Central memory CD8-positive, alpha-beta T cell (primary cell): ENCODE data around the gene GOPC.

Experiments used
- ATAC-seq: fragments of 150-1000 bp; cut with Tn5 transposase; replicated peaks from 2 replicates; pipeline ENCODE4 v1.10.0; 2022; ENCODE audit warnings: mild to moderate bottlenecking, moderate FRiP score, moderate number of reproducible peaks; ENCODE audit not compliant: poor library complexity, severe bottlenecking; ENCODE audit errors: extremely low read depth
- DNase-seq, 2 donors: peaks; one replicate each; pipeline ENCODE4 v3.0.0; 2021; ENCODE audit warnings: low spot score in 2 of 2
- H3K27ac Mint-ChIP-seq: one replicate; pipeline ENCODE4 v1.8.0; 2022; ENCODE audit warnings: low read depth, mild to moderate bottlenecking, moderate library complexity, mixed read lengths
- H3K27me3 Mint-ChIP-seq: one replicate; pipeline ENCODE4 v1.8.0; 2022; ENCODE audit warnings: mixed read lengths
- H3K36me3 Mint-ChIP-seq: one replicate; pipeline ENCODE4 v1.8.0; 2022; ENCODE audit warnings: mild to moderate bottlenecking, moderate library complexity, mixed read lengths; ENCODE audit not compliant: insufficient read depth
- H3K4me1 Mint-ChIP-seq: one replicate; pipeline ENCODE4 v1.8.0; 2022; ENCODE audit warnings: mixed read lengths
- H3K4me3 Mint-ChIP-seq: one replicate; pipeline ENCODE4 v1.8.0; 2022; ENCODE audit warnings: mild to moderate bottlenecking, moderate library complexity, mixed read lengths
- H3K9me3 Mint-ChIP-seq: one replicate; pipeline ENCODE4 v1.8.0; 2022; ENCODE audit warnings: mixed read lengths

GOPC gene

DNA sequence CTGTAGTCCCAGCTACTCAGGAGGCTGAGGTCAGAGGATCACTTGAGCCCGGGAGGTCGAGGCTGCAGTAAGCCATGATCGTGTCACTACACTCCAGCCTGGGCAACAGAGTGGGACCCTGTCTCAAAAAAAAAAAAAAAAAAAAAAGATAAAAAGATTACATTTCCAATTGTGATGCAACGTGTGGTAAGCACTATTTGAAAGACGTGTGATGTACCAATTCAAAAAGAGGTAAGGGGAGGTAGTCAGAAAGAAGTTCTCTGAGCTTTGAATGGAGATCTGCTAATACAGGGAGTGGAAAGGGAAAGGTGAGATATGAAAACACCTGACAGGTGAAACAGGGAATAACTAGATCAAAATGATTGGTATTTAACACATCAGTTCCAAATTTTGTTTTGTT is 11.9 kb downstream of the GOPC start:
- no peak overlapping the region for H3K4me3 Mint-ChIP-seq
- no peak for DNase-seq
- H3K27me3 Mint-ChIP-seq: no peaks in the 10 kb centered on the region
- H3K27ac Mint-ChIP-seq: no peak overlapping the region
- no peak for ATAC-seq
- no peaks in the 10 kb centered on the region for H3K9me3 Mint-ChIP-seq
- H3K36me3 Mint-ChIP-seq: peaks cover 12% of the 10 kb centered on the region
- H3K4me1 Mint-ChIP-seq: peaks cover 18% of the 10 kb centered on the region

- Mint-ChIP-seq H3K4me3 (no peak overlapping the region), H3K36me3 (peaks cover 12% of the 10 kb centered on the region), H3K27me3 (no peaks in the 10 kb centered on the region), H3K4me1 (peaks cover 45% of the 10 kb centered on the region), H3K9me3 (no peaks in the 10 kb centered on the region), H3K27ac (peak overlapping the region; percentile 36)
- DNase-seq (no peak), ATAC-seq (no peak)
Observed at GRCh38 chr6:117585647-117586046, 16.7 kb downstream of the GOPC start.

GRCh38 chr6:117574198-117574597 is 28.1 kb downstream of the GOPC start:
- Mint-ChIP-seq H3K4me1 (peaks cover 9% of the 10 kb centered on the region), H3K9me3 (no peaks in the 10 kb centered on the region), H3K27me3 (no peaks in the 10 kb centered on the region), H3K36me3 (peaks cover 25% of the 10 kb centered on the region), H3K4me3 (no peak overlapping the region), H3K27ac (no peak overlapping the region)
- no peak for ATAC-seq
- no peak for DNase-seq

- Mint-ChIP-seq H3K4me3 (no peak overlapping the region), H3K9me3 (no peaks in the 10 kb centered on the region), H3K36me3 (peaks cover 30% of the 10 kb centered on the region), H3K27ac (peak overlapping the region; percentile 63), H3K27me3 (no peaks in the 10 kb centered on the region), H3K4me1 (peaks cover 9% of the 10 kb centered on the region)
- no peak for DNase-seq
- ATAC-seq: no peak
Observed at GRCh38 chr6:117573006-117573680, 29.2 kb downstream of the GOPC start.

- ATAC-seq (no peak), DNase-seq (no peak)
- Mint-ChIP-seq H3K27ac (no peak overlapping the region), H3K27me3 (no peaks in the 10 kb centered on the region), H3K36me3 (peaks cover 35% of the 10 kb centered on the region), H3K4me1 (peaks cover 9% of the 10 kb centered on the region), H3K4me3 (no peak overlapping the region), H3K9me3 (no peaks in the 10 kb centered on the region)
Observed at GRCh38 chr6:117568831-117569410, 33.4 kb downstream of the GOPC start.

DNA sequence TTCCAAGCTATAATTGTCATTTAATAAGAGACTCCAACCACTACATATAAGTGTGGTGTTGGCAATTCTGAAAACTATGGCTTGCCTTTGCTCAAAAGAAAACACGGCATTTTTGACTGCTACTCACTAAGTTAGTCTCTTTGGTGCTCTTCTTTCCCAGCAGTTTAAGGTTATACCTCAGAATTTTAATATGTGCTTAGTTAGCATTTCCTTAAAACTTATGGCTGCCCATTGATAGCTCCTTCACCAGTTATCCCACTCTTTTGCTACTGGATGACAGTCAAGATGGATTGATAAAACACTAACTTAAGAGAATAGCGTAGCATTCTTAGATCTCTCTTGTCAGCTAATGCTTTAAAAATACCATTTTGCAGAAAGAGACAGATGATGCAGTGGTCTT is 34.1 kb downstream of the GOPC start:
- H3K27me3 Mint-ChIP-seq: no peaks in the 10 kb centered on the region
- no peak overlapping the region for H3K27ac Mint-ChIP-seq
- no peaks in the 10 kb centered on the region for H3K9me3 Mint-ChIP-seq
- peaks cover 34% of the 10 kb centered on the region for H3K36me3 Mint-ChIP-seq
- DNase-seq: no peak
- H3K4me3 Mint-ChIP-seq: no peak overlapping the region
- ATAC-seq: no peak
- peaks cover 9% of the 10 kb centered on the region for H3K4me1 Mint-ChIP-seq

GRCh38 chr6:117564681-117565080 is 37.6 kb downstream of the GOPC start:
- Mint-ChIP-seq H3K4me1 (no peaks in the 10 kb centered on the region), H3K4me3 (no peak overlapping the region), H3K27ac (no peak overlapping the region), H3K9me3 (no peaks in the 10 kb centered on the region), H3K36me3 (peaks cover 24% of the 10 kb centered on the region), H3K27me3 (no peaks in the 10 kb centered on the region)
- ATAC-seq (no peak), DNase-seq (no peak)

DNA sequence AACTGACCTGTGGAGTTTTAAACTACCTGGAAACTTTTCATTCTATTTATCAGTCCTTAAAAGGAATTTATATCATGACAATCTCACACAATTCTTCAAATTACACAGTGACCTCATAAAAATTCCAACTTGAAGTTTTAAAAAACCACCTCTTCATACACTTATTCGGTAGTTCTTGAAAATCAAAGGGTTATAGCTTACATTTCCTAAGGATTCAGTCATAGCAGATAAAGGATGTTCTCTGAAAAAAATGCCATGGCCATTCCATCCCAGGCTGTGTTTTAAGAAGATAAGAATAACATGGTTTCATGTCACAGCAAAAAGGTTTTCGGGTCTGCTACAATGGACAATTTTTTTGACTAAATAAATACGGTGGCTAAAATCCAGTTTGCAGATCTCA is 41.2 kb downstream of the GOPC start:
- Mint-ChIP-seq H3K9me3 (no peaks in the 10 kb centered on the region), H3K4me3 (no peak overlapping the region), H3K36me3 (peaks cover 16% of the 10 kb centered on the region), H3K27ac (no peak overlapping the region), H3K27me3 (no peaks in the 10 kb centered on the region), H3K4me1 (no peaks in the 10 kb centered on the region)
- DNase-seq (no peak), ATAC-seq (no peak)

GRCh38 chr6:117559299-117559698 is 43.0 kb downstream of the GOPC start:
- Mint-ChIP-seq H3K4me3 (no peak overlapping the region), H3K4me1 (no peaks in the 10 kb centered on the region), H3K9me3 (no peaks in the 10 kb centered on the region), H3K27me3 (no peaks in the 10 kb centered on the region), H3K27ac (no peak overlapping the region), H3K36me3 (peaks cover 13% of the 10 kb centered on the region)
- no peak for DNase-seq
- no peak for ATAC-seq

- Mint-ChIP-seq H3K9me3 (no peaks in the 10 kb centered on the region), H3K36me3 (peaks cover 10% of the 10 kb centered on the region), H3K4me1 (no peaks in the 10 kb centered on the region), H3K4me3 (no peak overlapping the region), H3K27me3 (no peaks in the 10 kb centered on the region), H3K27ac (no peak overlapping the region)
- no peak for ATAC-seq
- DNase-seq: no peak
Observed at GRCh38 chr6:117558818-117559217, 43.5 kb downstream of the GOPC start.

- Mint-ChIP-seq H3K27me3 (no peaks in the 10 kb centered on the region), H3K36me3 (peaks cover 7% of the 10 kb centered on the region), H3K27ac (no peak overlapping the region), H3K4me3 (no peak overlapping the region), H3K4me1 (no peaks in the 10 kb centered on the region), H3K9me3 (no peaks in the 10 kb centered on the region)
- DNase-seq: no peak
- no peak for ATAC-seq
Observed at GRCh38 chr6:117557951-117558350, 44.4 kb downstream of the GOPC start.

- no peak for ATAC-seq
- H3K4me3 Mint-ChIP-seq: no peak overlapping the region
- H3K36me3 Mint-ChIP-seq: peaks cover 5% of the 10 kb centered on the region
- DNase-seq: peak; percentile 45 to 56
- no peak overlapping the region for H3K27ac Mint-ChIP-seq
- H3K4me1 Mint-ChIP-seq: peaks cover 2% of the 10 kb centered on the region
- H3K9me3 Mint-ChIP-seq: no peaks in the 10 kb centered on the region
- H3K27me3 Mint-ChIP-seq: no peaks in the 10 kb centered on the region
Observed at GRCh38 chr6:117555882-117556498, 46.3 kb downstream of the GOPC start.

- H3K9me3 Mint-ChIP-seq: no peaks in the 10 kb centered on the region
- H3K4me3 Mint-ChIP-seq: no peak overlapping the region
- no peaks in the 10 kb centered on the region for H3K27me3 Mint-ChIP-seq
- H3K4me1 Mint-ChIP-seq: peaks cover 8% of the 10 kb centered on the region
- no peak for DNase-seq
- no peak overlapping the region for H3K27ac Mint-ChIP-seq
- peaks cover 5% of the 10 kb centered on the region for H3K36me3 Mint-ChIP-seq
- ATAC-seq: no peak
Observed at GRCh38 chr6:117555262-117555849, 47.0 kb downstream of the GOPC start.
